ENCODE results near the gene SUN1.
"Not testable (repeated sequence)": the region's sequence is repeated elsewhere in the genome, so short reads cannot be mapped to it uniquely, and the experiment has no call there.

Gene SUN1

DNA sequence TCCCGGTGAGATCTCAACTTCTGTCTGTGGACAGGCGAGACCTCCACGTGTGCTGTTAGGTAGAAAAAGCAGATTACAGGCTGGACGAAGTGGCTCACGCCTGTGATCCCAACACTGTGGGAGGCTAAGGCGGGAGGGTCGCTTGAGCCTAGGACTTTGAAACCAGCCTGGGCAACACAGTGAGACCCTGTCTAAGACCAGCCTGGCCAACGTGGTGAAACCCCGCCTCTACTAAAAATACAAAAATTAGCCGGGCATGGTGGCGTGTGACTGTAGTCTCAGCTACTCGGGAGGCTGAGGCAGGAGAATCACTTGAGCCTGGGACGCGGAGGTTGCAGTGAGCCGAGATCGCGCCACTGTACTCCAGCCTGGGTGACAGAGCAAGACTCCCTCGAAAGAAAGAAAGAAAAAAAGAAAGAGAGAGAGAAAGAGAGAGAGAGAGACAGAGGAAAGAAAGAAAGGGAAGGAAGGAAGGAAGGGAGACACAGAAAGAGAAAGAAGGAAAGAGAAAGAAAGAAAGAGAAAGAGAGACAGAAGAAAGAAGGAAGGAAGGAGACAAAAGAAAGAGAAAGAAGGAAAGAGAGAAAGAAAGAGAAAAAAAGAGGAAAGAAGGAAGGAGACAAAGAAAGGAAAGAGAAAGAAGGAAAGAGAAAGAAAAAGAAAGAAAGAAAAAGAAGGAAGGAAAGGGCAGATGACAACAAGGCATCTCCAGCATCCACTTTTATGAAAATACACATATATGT lies 29.6 kb upstream of the SUN1 start:
- in situ Hi-C loops (cut with MboI; ENCODE audit: low sequenced_read_pairs): no loop called here

DNA sequence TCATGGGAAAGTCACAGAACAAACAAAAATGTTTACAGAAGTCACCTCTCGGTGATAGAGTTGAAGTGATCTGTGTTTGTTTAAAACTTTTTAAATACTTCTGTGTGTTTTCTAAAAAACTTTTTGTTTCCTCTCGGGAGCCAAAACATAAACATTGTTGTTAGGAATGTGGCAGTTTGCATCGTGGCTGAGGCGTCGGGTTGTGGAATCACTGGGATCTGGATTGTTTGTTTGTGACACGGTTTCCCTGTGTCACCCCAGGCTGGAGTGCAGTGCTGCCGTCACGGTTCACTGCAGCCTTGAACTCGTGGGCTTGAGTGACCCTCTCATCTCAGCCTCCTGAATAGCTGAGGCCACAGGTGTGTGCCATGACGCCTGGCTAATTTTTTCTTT lies 29.0 kb upstream of the SUN1 start:
- in situ Hi-C loops (cut with MboI; ENCODE audit: low sequenced_read_pairs): no loop called here

DNA sequence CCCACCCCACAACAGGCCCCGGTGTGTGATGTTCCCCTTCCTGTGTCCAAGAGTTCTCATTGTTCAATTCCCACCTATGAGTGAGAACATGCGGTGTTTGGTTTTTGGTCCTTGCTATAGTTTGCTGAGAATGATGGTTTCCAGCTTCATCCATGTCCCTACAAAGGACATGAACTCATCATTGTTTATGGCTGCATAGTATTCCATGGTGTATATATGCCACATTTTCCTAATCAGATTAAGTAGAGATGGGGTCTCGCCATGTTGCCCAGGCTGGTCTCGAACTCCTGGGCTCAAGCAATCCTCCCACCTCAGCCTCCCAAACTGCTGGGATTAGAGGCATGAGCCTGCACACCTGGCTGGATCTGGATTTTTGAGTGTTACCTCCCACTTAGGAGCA lies 28.5 kb upstream of the SUN1 start:
- in situ Hi-C loops (cut with MboI; ENCODE audit: low sequenced_read_pairs): not testable (repeated sequence)

DNA sequence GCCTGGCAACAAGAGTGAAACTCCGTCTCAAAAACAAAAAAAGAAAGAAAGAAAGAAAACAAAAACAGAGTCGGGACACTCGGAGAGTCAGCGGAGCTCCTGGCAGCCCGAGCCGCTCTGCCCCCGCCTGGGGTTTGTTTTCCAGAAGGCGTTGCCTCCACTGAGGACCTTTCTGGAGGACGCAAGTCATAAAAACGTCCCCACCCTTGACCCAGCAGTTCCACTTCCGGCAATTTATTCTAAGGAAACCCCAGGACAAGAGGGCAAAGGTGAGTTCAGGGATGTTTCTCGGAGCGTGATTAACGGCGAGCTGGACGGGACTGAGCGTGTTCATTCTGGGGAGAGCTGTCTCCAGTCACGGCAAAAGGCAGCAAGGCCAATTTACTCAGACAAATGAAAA lies 27.0 kb upstream of the SUN1 start:
- in situ Hi-C loops (cut with MboI; ENCODE audit: low sequenced_read_pairs): no loop called here

DNA sequence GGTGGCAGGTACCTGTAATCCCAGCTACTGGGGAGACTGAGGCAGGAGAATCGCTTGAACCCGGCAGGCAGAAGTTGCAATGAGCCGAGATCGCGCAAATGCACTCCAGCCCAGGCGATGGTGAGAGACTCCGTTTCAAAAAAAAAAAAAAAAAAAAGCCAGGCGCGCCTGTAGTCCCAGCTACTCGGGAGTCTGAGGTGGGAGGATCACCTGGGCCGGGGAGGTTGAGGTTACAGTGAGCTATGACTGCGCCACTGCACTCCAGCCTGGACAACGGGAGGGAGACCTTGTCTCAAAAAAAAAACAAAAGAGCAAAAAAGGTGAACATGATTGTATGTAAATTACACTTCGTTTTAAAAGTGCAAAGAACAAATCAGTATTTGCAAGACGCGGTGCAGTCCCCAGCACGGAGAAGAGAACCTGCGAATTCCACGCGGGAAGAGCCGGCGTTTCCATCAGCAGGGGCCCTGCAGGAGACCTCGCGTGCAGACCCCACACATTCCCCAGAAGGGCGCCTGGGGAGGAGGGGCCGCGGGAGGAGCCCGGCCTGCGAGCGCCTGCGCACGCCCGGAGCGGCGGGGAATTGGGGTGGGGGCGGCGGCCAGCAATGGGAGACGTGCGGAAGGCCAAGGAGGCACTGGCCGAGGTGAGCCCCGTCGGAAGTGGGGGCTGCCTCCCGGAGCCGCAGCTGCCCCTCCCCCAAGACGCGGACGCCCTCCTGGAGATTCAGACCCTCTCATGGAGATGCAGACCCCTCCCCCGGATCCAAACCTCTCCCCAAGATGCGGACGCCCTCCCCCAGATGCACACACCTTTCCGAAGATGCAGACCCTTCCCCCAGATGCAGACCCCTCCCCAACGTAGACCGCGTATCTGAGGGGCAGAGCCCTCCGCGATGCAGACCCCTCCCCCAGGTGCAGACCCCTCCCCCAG lies 16.7 kb upstream of the SUN1 start:
- in situ Hi-C loops (cut with MboI; ENCODE audit: low sequenced_read_pairs): no loop called here

DNA sequence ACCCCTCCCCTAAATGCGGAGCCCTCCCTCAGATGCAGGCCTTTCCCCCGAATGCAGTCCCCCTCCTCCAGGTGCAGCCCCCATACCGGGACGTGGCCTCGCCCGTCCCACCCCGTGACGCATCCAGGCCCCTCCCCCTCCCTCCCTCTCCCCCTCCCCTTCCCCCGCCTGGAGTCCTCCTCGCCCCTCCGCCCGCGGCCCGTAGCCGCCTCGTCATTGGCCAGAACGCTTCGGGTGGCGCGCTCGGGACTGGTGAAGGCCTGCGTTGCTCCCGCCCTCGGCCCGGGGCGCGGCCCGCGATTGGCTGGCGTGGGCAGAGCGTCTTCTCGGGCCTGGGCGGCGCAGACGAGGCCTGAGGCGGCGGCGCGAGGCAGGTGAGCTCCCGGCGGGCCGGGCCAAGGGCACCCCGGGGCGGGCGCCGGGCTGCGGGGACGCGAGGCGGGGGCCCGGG lies 16.0 kb upstream of the SUN1 start:
- in situ Hi-C loops (cut with MboI; ENCODE audit: low sequenced_read_pairs): no loop called here

DNA sequence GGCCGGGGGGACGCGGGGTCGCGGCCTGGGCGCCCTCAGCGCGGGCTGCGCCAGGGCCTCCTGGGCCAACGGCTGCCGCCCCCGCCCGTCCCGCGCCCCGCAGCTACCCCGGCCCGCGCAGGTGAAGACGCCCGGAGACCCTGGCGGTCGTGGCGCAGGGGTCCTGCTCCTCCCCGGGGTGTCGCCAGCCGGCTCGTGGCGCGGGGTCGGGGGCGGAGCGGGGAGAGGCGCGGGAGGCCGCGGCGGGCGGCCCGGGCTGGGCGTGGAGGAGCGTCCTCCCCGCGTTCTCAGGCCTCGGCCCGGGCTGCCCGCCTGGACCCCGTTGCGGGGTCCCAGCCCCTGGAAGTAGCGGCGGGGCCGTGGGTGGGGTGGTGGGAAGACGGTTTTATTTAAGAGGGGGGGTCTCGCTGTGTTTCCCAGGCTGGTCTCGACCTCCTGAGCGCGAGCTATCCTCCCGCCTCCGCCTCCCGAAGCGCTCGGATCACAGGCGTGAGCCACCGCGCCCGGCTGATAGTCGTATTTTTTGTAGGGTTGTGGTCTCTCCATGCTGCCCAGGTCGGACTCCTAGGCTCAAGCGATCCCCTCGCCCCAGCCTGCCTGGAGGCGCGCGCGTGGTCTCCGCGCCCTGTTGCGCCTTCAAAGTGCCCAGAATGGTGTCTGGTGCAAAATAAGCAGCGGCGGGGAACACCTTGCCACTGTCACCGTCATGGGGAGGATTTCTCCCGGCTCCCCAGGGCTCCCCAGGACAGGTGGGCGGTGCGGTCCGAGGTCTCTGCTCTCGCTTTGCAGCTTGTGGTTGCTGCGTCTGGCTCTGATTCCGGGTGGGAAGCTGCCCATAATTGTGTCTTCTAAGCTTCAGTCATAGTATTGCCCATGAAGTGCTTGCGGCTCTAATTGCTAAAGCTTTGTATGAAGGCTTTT lies 15.3 kb upstream of the SUN1 start:
- in situ Hi-C loops (cut with MboI; ENCODE audit: low sequenced_read_pairs): no loop called here

DNA sequence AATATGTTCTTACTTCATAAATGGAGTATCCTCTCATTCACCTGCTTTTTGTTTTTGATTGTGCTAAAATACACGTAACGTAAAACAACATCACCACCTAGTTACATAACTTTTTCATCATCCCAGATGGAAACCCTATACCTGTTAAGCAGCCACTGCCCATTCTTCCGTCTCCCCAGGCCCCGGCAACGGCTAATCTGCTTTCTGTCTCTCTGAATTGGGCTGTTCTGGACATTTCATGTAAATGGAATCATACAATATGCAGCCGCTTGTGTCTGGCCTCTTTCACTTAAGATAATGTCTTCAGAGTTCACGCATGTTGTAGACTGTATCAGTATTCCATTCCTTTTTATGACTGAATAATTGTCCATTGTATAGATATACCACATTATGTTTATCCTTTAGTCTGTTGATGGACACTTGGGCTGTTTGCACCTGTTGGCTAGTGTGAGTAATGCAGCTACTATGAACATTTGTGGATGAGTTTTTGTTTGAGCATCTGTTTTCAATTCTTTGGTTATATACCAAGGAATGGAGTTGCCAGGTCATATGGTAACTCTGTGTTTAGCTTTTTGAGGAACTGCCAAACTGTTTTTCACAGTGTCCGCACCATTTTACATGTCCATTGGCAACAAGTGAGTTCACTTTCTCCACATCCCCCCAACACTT lies 14.1 kb upstream of the SUN1 start:
- in situ Hi-C loops (cut with MboI; ENCODE audit: low sequenced_read_pairs): no loop called here

DNA sequence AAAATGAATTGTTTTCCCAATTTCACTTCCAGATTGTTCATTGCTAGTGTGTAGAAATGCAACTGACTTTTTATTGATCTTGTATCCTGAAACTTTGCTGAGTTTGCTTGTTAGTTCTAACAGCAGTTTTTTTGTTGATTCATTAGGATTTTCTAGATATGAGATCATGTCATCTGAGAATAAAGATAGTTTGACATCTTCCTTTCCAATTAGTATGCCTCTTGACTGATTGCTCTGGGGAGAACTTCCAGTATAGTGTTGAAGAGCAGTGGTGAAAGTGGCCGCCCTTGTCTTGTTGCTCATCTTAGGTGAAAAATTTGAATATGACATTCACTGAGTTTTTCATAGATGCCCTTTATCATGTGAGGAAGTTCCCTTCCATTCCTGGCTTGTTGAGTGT lies 11.9 kb upstream of the SUN1 start:
- in situ Hi-C loops (cut with MboI; ENCODE audit: low sequenced_read_pairs): no loop called here

DNA sequence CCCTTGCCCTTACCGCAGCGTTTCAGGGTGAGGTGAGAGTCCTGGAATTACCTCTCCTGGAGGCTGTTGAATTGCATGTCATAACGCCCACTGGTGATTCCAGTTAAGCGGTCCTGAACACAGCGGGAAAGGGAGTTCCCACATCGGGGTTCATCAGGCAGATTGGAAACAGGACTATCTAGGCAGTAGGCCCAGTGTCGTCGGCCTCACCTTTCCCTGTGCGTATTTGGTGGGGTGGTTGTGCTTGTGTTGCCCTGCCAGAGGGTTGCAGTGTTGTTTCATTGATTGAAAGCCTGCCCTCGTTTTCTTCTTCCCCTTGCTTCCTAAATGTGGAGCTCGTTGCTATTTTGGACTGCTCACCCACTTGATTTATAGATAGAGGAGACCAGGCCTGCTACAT lies 10.6 kb upstream of the SUN1 start:
- in situ Hi-C loops (cut with MboI; ENCODE audit: low sequenced_read_pairs): no loop called here

DNA sequence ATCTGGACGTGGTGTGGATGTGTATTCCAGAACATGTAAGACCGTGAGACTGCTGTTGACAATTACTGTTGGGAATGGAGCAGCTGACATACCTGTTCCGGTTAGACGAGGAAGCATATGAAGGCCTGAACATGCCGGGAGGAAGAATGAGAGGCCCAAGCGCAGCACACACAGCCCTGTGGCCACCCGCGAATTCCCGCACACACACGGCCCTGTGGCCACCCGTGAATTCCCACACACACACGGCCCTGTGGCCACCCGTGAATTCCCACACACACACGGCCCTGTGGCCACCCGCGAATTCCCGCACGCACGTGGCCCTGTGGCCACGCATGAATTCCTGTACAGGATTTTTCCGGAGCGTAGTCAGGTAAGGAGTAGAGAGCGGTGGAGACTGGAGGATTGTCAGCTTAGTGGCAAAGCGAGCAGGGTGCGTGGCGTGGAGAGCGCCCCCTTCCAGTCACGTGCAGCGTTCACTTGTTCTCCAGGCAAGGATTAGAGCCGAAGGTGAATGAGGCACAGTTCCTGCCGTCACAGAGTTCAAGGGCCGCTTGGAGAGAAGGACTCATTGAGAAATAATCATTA lies 9.5 kb upstream of the SUN1 start:
- in situ Hi-C loops (cut with MboI; ENCODE audit: low sequenced_read_pairs): no loop called here

DNA sequence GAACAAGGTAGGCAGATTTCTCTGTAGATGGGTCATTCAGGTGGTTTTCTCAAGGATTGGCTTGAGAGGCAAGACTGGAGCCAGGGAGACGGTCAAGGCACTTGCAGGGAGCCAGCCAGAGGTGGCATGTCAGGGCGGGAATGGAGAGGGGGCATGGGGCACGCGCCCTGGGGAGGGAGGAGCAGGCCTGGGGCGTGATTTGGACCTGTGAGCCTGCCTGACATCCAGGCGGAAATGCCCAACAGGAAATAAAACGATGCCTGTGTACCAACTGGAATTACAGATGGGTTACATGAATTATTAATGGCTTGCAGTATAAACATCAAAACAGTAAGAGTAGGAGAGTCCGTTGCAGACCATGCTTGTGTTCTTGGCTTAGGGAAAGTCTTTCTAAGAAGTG lies 8.6 kb upstream of the SUN1 start:
- in situ Hi-C loops (cut with MboI; ENCODE audit: low sequenced_read_pairs): no loop called here

DNA sequence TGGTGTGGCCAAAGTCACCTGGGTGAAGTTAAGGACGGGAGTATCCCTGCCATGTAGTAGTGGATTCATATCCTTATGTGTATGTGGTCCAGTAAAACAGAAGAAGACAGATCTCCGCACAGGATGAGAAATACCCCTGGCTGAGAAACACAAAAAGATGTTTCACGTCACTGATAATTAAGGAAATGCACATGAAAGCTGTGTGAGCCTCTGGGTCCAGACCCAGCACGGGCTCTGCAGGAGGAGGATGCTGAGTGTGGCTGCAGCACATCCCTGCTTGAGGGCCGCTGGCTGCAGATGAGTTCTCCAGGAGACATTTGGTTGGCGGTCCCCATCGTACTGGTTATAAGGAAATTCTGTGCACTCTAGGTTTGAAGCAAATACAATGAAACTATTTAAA lies 8.2 kb upstream of the SUN1 start:
- in situ Hi-C loops (cut with MboI; ENCODE audit: low sequenced_read_pairs): no loop called here

DNA sequence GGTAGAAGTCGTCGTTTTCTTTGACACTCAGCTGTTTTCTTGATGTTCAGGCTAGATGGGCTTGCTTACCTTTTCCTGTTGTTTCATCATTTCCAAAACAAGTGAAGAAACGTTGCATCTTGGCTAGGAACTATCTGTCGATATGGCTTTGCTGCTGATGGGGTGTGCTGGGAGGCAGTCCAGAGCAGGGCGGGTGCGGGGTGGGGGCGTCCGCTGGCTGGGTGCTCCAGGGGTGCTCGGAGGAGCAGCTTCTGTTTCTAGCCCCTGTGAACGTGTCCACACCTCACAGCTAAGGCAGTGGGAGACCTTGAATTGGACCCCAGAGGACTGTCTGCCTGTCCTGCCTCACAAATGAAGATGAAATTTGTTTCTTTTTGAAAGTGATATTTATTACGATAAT lies 7.6 kb upstream of the SUN1 start:
- in situ Hi-C loops (cut with MboI; ENCODE audit: low sequenced_read_pairs): no loop called here

DNA sequence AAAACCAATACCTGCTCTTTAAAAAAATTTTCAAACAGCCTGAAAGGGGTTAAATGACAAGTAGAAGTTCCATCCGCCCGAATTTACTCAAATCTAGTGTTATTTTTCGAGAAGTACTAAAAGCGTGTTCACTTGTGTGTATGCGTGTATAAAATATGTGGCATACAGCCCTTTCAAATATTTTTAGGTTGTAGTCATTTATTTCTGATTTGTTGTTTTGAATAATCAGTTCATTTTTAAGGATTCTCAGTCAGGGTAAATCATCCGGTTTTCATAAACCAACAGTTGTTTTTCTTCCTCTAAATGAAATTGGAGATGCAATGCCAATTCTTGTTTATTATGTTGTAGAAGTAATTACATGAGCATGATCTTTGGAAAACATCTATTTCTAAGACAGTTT lies 6.9 kb upstream of the SUN1 start:
- in situ Hi-C loops (cut with MboI; ENCODE audit: low sequenced_read_pairs): no loop called here

DNA sequence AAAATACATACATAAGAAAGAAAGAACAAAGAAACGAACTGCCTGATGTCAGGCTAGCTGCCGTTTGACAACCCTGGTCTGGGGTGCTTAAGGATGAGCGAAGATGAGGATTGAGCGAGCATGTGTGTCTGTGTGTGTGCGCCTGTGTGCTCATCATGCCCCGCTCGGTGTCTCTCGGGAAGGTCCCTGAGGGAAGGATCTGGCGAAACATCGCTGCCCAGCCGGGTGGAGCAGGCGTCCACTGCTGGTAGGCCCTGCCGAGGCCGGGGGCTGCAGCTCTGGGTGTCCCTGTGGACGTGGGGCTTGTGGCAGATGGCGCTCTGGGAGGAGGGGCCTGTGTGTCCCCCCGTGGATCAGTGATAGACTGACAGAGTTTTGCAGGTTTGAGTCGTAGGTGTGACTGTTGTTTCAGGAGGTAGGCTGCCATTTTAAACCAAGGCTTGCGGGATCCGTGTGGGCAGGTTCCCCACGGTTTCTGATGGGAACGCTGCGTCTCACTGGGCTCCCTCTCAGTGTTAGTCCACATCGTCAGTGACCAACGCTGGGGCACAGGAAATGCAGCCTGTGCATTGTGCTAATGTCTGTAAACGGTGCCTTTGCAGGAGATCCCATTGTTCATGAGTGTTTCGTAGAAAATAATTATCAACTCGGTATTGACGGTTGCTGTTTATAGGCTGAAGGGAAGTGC lies 5.9 kb upstream of the SUN1 start:
- in situ Hi-C loops (cut with MboI; ENCODE audit: low sequenced_read_pairs): no loop called here

DNA sequence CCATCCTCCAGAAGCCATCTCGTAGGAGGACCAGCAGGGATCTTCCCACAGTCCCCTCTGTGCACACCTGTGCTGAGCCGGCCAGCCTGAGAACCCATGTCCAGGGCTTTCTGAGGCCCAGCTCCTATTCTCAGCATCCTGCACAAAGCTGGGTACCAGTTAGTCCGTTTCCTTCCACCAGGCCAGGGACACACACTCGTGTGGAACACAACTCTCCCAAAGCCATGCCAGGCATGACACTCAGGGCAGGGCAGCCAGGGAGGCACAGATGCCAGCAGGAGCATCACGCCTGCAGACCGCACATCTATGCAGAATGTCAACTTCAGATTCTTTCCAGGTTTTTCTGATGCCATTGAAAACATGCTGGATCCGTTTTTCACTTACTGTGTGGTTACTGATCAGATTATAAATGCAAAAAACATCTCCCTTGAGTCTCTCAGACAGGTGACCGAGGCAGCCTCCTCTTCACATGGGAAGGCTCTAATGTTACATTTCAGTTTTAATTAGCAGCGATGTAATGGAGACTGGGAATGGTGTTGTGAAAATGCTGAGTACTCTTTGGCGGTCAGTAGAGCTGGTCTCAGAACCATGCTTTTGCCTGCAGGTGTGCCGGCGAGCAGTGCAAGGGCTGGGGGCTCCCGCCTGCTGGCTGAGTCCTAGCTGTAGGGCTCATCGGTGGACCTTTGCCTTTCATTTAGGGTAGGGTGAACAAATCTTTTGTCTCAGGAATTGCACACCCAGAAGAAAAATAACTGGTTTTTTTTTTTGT lies 3.3 kb upstream of the SUN1 start:
- in situ Hi-C loops (cut with MboI; ENCODE audit: low sequenced_read_pairs): no loop called here

DNA sequence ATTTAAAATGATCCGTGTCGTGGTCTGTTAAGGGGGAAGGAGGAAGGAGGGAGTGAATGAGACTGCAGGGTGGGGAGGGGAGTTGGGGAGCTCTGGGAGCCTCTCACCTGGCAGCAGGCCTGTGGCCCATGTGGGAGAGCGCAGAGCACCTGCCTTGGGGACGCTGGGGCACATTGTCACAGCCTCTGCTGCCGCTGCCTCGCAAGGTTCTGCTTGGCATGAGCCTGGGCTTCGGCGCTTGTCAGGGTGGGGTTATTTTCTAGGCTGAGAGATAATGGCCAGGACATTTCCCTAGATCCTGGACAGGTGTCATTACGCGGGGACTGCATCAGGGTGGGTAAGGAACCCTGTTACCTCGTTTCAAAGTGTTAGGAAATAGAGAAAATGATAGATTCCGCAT lies 2.2 kb upstream of the SUN1 start:
- in situ Hi-C loops (cut with MboI; ENCODE audit: low sequenced_read_pairs): no loop called here

DNA sequence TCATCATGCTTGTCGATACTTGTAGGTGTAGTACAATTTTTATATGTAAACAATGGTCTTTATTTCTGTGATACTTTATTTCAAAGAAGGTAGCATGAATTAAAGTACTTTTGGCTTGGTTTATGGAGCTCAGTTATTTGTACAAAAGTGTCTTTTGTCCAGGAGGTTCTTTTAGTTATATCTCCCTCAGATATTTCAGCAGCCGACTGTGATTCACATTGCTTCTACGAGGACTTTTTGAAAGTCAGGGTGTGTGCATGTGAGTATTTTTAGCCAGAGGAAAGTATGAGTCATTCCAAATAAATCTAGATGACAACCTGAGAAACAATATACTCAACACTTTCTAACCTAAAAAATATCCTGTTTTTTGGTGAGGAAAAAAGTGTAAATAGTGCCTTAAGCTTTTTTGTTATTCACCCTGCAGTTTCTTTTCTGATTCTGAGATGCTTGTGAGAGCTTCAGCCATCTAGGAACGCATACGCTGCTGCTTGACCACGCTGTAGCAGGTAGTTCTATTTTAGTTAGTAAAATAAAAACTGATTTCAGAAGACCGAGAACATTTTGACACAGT lies 595 bp upstream of the SUN1 start:
- in situ Hi-C loops (cut with MboI; ENCODE audit: low sequenced_read_pairs): no loop called here

Measured in HL-60/S4 treated with phorbol 12-myristate 13-acetate at 8.2 ng/mL for 4 days and 3 days (cell line).